Skin of body (tissue), 2 donors: Measurements from ENCODE around the gene NANOG. TPM values are rescaled to one million over a fixed set of nuclear protein-coding genes. Genes with fewer than 3 reads are reported as not detected.
A peak's percentile ranks its signal among the peaks of the same experiment; 100 is the strongest.
"Not testable (repeated sequence)": the region's sequence is repeated elsewhere in the genome, so short reads cannot be mapped to it uniquely, and the experiment has no call there.

ENCODE experiments used
- DNase-seq: peaks from one replicate; lab custom pipeline; 2025; lab: John Stamatoyannopoulos, UW
- total RNA-seq: library from RNA; depleted of rRNA; stranded (reverse); fragments of >200 nt; gene quantifications from one replicate; pipeline ENCODE4 v1.2.3, GENCODE V29; 2014

Gene NANOG
- total RNA-seq, 1 donor from 2014 or later, result not detected

GRCh38 chr12:7801460-7801859 is 12.3 kb downstream of the NANOG start:
- DNase-seq, result no peak

GRCh38 chr12:7806319-7806718 is 17.1 kb downstream of the NANOG start:
- DNase-seq, result not testable (repeated sequence)

GRCh38 chr12:7806863-7807487 is 17.8 kb downstream of the NANOG start:
- DNase-seq, result peak; percentile 41

- DNase-seq, result not testable (repeated sequence)
Measured at GRCh38 chr12:7825754-7826153, 36.6 kb downstream of the NANOG start.

GRCh38 chr12:7829737-7830136 is 40.5 kb downstream of the NANOG start:
- DNase-seq, result not testable (repeated sequence)

GRCh38 chr12:7832059-7832696 is 43.0 kb downstream of the NANOG start:
- no peak for DNase-seq

GRCh38 chr12:7833201-7833600 is 44.0 kb downstream of the NANOG start:
- DNase-seq, result not testable (repeated sequence)

- DNase-seq, result no peak
Measured at GRCh38 chr12:7833831-7834230, 44.6 kb downstream of the NANOG start.

- DNase-seq, result no peak
Measured at GRCh38 chr12:7834701-7835100, 45.5 kb downstream of the NANOG start.

GRCh38 chr12:7835116-7835515 is 45.9 kb downstream of the NANOG start:
- DNase-seq, result no peak

- DNase-seq, result no peak
Measured at GRCh38 chr12:7835766-7836165, 46.6 kb downstream of the NANOG start.

GRCh38 chr12:7837366-7837765 is 48.2 kb downstream of the NANOG start:
- DNase-seq, result no peak

- DNase-seq, result not testable (repeated sequence)
Measured at GRCh38 chr12:7839226-7839625, 50.0 kb downstream of the NANOG start.

- DNase-seq, result not testable (repeated sequence)
Measured at GRCh38 chr12:7839848-7840247, 50.6 kb downstream of the NANOG start.

GRCh38 chr12:7842444-7842843 is 53.2 kb downstream of the NANOG start:
- DNase-seq, result not testable (repeated sequence)

GRCh38 chr12:7843149-7843548 is 53.9 kb downstream of the NANOG start:
- DNase-seq, result not testable (repeated sequence)

GRCh38 chr12:7843583-7843982 is 54.4 kb downstream of the NANOG start:
- DNase-seq, result not testable (repeated sequence)

GRCh38 chr12:7844116-7844515 is 54.9 kb downstream of the NANOG start:
- no peak for DNase-seq

GRCh38 chr12:7847226-7848097 is 58.3 kb downstream of the NANOG start:
- DNase-seq, result not testable (repeated sequence)

GRCh38 chr12:7848098-7848422 is 58.9 kb downstream of the NANOG start:
- DNase-seq, result not testable (repeated sequence)
